Activated CD8-positive, alpha-beta T cell treated with anti-CD3 and anti-CD28 coated beads for 36 hours (primary cell): Measurements from ENCODE around the gene WDR26. TPM values are rescaled to one million over a fixed set of nuclear protein-coding genes. Genes with fewer than 3 reads are reported as not detected.
A peak's percentile ranks its signal among the peaks of the same experiment; 100 is the strongest.

Experiments
- ATAC-seq: fragments of 200-7000 bp; cut with Tn5 transposase; one replicate; pipeline ENCODE4 v1.10.0; 2021; ENCODE audit warnings: mild to moderate bottlenecking, moderate library complexity
- CTCF ChIA-PET: fragments of 350-600 bp; sonication (Branson Sonifier 250); formaldehyde crosslinking; loops from one replicate; lab custom pipeline; 2021; ENCODE audit warnings: antibody characterized with exemption; lab: Charles Lee
- POLR2A ChIA-PET: fragments of 350-600 bp; sonication (Branson Sonifier 250); formaldehyde crosslinking; loops from one replicate; lab custom pipeline; 2021; ENCODE audit warnings: antibody characterized with exemption; lab: Charles Lee
- DNase-seq: peaks from one replicate; pipeline ENCODE4 v3.0.0-alpha.2; 2020
- H3K27ac Mint-ChIP-seq: one replicate; pipeline ENCODE4 v1.8.0; 2021; ENCODE audit warnings: mild to moderate bottlenecking, mixed read lengths
- H3K27me3 Mint-ChIP-seq: one replicate; pipeline ENCODE4 v1.8.0; 2021; ENCODE audit warnings: mixed read lengths
- H3K36me3 Mint-ChIP-seq: one replicate; pipeline ENCODE4 v1.8.0; 2021; ENCODE audit warnings: low read depth, mixed read lengths
- H3K4me1 Mint-ChIP-seq: one replicate; pipeline ENCODE4 v1.8.0; 2021; ENCODE audit warnings: low read depth, mixed read lengths
- H3K4me3 Mint-ChIP-seq: one replicate; pipeline ENCODE4 v1.8.0; 2021; ENCODE audit warnings: mild to moderate bottlenecking, moderate library complexity, mixed read lengths
- H3K9me3 Mint-ChIP-seq: one replicate; pipeline ENCODE4 v1.8.0; 2021; ENCODE audit warnings: mixed read lengths
- CTCF ChIP-seq: fragments of 200-600 bp; IDR thresholded peaks from one replicate; pipeline ENCODE4 v1.8.0; 2022; ENCODE audit warnings: antibody characterized with exemption, mild to moderate bottlenecking
- intact Hi-C: fragments of 100-400 bp; cut with micrococcal nuclease; formaldehyde crosslinking; loops from one replicate; pipeline ENCODE4 v1.10.0; 2022
- total RNA-seq, 2 experiments: library from RNA; stranded (reverse); gene quantifications; one replicate each; pipeline ENCODE4 v1.2.3, GENCODE V29; 2021

Gene WDR26
- total RNA-seq, 2 experiments from 2014 or later = 75.2 to 75.8 TPM

- intact Hi-C loops = no loop called here
- no peak for TF ChIP-seq CTCF
- POLR2A ChIA-PET = interaction anchor here (1.1 kb wide), 1 partner anchor 11 kb away, joined by 3 read pairs; no protein-coding TSS in a partner anchor
- Mint-ChIP-seq H3K36me3 (peaks cover 42% of the 10 kb centered on the region), H3K4me3 (no peak overlapping the region), H3K27ac (no peak overlapping the region), H3K9me3 (no peaks in the 10 kb centered on the region), H3K27me3 (no peaks in the 10 kb centered on the region), H3K4me1 (peaks cover 36% of the 10 kb centered on the region)
- ATAC-seq = no peak
- DNase-seq = no peak
- CTCF ChIA-PET = interaction anchor here (0.6 kb wide), 1 partner anchor 108 kb away, joined by 3 read pairs; no protein-coding TSS in a partner anchor
These were observed 29.0 kb downstream of the WDR26 start for GRCh38 chr1:224405604-224405970.

- POLR2A ChIA-PET = interaction anchor here (0.5 kb wide), 1 partner anchor 1523 kb away, joined by 3 read pairs; no protein-coding TSS in a partner anchor
- DNase-seq = no peak
- peaks cover 36% of the 10 kb centered on the region for H3K4me1 Mint-ChIP-seq
- H3K27me3 Mint-ChIP-seq = no peaks in the 10 kb centered on the region
- CTCF ChIA-PET = interaction anchor here (1.0 to 1.5 kb wide), 3 partner anchors 10 to 53 kb away, joined by 3 to 5 read pairs (median 4); no protein-coding TSS in a partner anchor
- no peaks in the 10 kb centered on the region for H3K9me3 Mint-ChIP-seq
- no peak for ATAC-seq
- no peak overlapping the region for H3K27ac Mint-ChIP-seq
- peaks cover 41% of the 10 kb centered on the region for H3K36me3 Mint-ChIP-seq
- intact Hi-C loops = no loop called here
- TF ChIP-seq CTCF = no peak
- no peak overlapping the region for H3K4me3 Mint-ChIP-seq
These were observed 29.5 kb downstream of the WDR26 start for GRCh38 chr1:224404916-224405603.

GRCh38 chr1:224402472-224403036 lies 32.0 kb downstream of the WDR26 start:
- DNase-seq (no peak), ATAC-seq (no peak)
- intact Hi-C loops = no loop called here
- POLR2A ChIA-PET = interaction anchor here (0.6 to 0.9 kb wide), 2 partner anchors 12 to 26 kb away, joined by 3 to 4 read pairs; no protein-coding TSS in a partner anchor
- Mint-ChIP-seq H3K27ac (peak overlapping the region; percentile 65), H3K9me3 (no peaks in the 10 kb centered on the region), H3K4me1 (peaks cover 31% of the 10 kb centered on the region), H3K4me3 (no peak overlapping the region), H3K27me3 (no peaks in the 10 kb centered on the region), H3K36me3 (peaks cover 50% of the 10 kb centered on the region)
- TF ChIP-seq CTCF = no peak
- CTCF ChIA-PET = interaction anchor here (1.0 kb wide), 1 partner anchor 19 kb away, joined by 3 read pairs; no protein-coding TSS in a partner anchor

GRCh38 chr1:224399887-224400286 lies 34.7 kb downstream of the WDR26 start:
- ATAC-seq = no peak
- peaks cover 29% of the 10 kb centered on the region for H3K4me1 Mint-ChIP-seq
- ChIA-PET POLR2A (interaction anchor here (0.6 to 0.7 kb wide), 2 partner anchors 34 to 163 kb away, joined by 3 to 4 read pairs; no protein-coding TSS in a partner anchor), CTCF (interaction anchor here (1.1 to 1.3 kb wide), 3 partner anchors 11 to 1025 kb away, joined by 3 to 4 read pairs (median 4); no protein-coding TSS in a partner anchor)
- no peak for DNase-seq
- no peak overlapping the region for H3K4me3 Mint-ChIP-seq
- H3K9me3 Mint-ChIP-seq = no peaks in the 10 kb centered on the region
- intact Hi-C loops = no loop called here
- H3K36me3 Mint-ChIP-seq = peaks cover 56% of the 10 kb centered on the region
- H3K27me3 Mint-ChIP-seq = no peaks in the 10 kb centered on the region
- H3K27ac Mint-ChIP-seq = peak overlapping the region; percentile 10
- TF ChIP-seq CTCF = no peak
